Mucosa of descending colon (tissue), 3 donors: ENCODE measurements around the gene PRPH2. TPM values are rescaled to one million over a fixed set of nuclear protein-coding genes. Genes with fewer than 3 reads are reported as not detected.

Experiments used
- ATAC-seq: fragments of 200-7000 bp; cut with Tn5 transposase; one replicate; pipeline ENCODE4 v1.9.1; 2020; ENCODE audit warnings: mild to moderate bottlenecking, moderate library complexity
- DNase-seq, 3 donors: peaks; one replicate each; pipeline ENCODE4 v3.0.0-alpha.2; 2020
- H3K36me3 ChIP-seq: fragments of 200-600 bp; one replicate; pipeline ENCODE4 v1.8.0; 2021; ENCODE audit warnings: low read depth, mild to moderate bottlenecking
- H3K4me1 ChIP-seq: fragments of 200-600 bp; one replicate; pipeline ENCODE4 v1.8.0; 2021; ENCODE audit warnings: low read depth, mild to moderate bottlenecking
- H3K4me3 ChIP-seq: fragments of 200-600 bp; one replicate; pipeline ENCODE4 v1.8.0; 2021; ENCODE audit warnings: mild to moderate bottlenecking
- H3K9me3 ChIP-seq: fragments of 200-600 bp; one replicate; pipeline ENCODE4 v1.8.0; 2021; ENCODE audit warnings: mild to moderate bottlenecking
- intact Hi-C, 2 donors: fragments of 100-400 bp; cut with DNase I in 1 of 2; cut with micrococcal nuclease in 1 of 2; formaldehyde crosslinking; loops; one replicate each; pipeline versions ENCODE4 v1.11.0 to v1.11.1; 2022; cut with DNase I, micrococcal nuclease
- total RNA-seq, 3 donors: library from RNA; stranded (reverse); fragmentation: NEBNext Ultra II Directional in 2 of 3; extraction: Animal tissue kit (Norgen Biotek cat#: 25700) in 2 of 3; gene quantifications; one replicate each; pipeline versions ENCODE4 v1.2.1 to v1.2.4, GENCODE V29; 2021 to 2023
- TF ChIP-seq, protein P1 (sequence below): fragments of 200-600 bp; IDR thresholded peaks from one replicate; pipeline ENCODE4 v1.8.0; 2022; ENCODE audit warnings: antibody characterized with exemption, mild to moderate bottlenecking
- donor health status: DM: no; HTN: no; CAD: no; lungs with moderate emphysema.
- donor health status: DM: no; HTN: no; CAD: no.
- donor health status: DM: no; HTN: yes; CAD: no.

PRPH2 gene
- total RNA-seq, 3 donors from 2014 or later, result 0.38 to 3.5 (median 0.72) TPM

DNA sequence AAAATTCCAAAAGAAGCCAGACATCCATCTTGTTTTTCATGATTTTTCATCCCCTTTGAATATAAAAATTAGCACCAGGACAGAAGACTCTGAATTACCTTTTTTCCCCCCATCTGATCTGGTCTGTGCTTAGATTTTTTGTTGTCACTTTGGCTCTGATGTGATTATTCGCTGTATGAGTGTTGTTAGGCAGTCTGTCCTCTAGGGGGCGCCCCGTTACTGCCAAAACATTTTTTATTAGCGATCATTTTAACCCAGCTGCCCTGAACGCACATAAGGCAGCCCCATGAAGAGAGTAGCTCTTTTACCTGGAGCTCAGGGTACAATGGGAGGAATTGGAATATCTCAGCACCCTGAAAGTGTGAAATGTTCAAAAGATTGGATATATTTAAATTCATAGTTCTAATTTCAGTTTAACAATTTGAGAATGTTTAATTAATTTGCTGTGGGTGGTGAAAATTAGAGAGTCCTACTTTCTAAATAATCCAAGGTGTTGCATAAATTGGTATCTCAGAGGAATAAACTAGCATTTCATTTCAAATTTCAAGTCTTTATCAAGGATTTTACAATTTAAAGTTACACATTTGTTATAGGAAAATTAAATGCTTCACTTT is 60.8 kb downstream of the PRPH2 start:
- DNase-seq (peak; percentile 56 to 88 (median 76)), ATAC-seq (peak; percentile 94)
- no peaks in the 10 kb centered on the region for H3K9me3 ChIP-seq
- intact Hi-C loops, result loop anchor here (5.0 to 10.0 kb wide), 3 partner anchors 63 to 216 kb away; partner anchors contain the start of genes RPL7L1 (in 2 of the 2) and PRPH2 (in 1 of the 2)
- H3K4me3 ChIP-seq, result no peak overlapping the region
- TF ChIP-seq, protein P1, sequence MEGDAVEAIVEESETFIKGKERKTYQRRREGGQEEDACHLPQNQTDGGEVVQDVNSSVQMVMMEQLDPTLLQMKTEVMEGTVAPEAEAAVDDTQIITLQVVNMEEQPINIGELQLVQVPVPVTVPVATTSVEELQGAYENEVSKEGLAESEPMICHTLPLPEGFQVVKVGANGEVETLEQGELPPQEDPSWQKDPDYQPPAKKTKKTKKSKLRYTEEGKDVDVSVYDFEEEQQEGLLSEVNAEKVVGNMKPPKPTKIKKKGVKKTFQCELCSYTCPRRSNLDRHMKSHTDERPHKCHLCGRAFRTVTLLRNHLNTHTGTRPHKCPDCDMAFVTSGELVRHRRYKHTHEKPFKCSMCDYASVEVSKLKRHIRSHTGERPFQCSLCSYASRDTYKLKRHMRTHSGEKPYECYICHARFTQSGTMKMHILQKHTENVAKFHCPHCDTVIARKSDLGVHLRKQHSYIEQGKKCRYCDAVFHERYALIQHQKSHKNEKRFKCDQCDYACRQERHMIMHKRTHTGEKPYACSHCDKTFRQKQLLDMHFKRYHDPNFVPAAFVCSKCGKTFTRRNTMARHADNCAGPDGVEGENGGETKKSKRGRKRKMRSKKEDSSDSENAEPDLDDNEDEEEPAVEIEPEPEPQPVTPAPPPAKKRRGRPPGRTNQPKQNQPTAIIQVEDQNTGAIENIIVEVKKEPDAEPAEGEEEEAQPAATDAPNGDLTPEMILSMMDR, result peak; percentile 79
- H3K4me1 ChIP-seq, result no peaks in the 10 kb centered on the region
- peaks cover 10% of the 10 kb centered on the region for H3K36me3 ChIP-seq

DNA sequence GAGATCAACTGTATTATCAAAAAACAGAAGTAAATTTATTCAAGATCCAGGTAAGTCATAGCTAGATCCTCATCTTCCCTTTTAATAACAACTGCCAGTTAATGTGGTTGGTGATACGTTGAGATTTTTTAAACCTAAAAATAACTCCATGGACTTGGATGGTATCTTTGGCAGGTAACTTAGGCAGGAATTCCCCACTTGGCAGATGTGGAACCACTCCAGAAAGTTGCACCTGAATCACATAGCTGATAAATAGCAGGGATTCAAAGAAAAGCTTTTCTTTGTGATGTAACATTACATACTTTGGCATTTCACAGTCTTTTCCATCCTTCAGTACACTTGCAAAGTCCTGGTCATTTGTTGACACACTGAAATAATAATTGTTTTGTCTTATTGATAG is 62.6 kb downstream of the PRPH2 start:
- peaks cover 2% of the 10 kb centered on the region for H3K36me3 ChIP-seq
- H3K4me1 ChIP-seq, result no peaks in the 10 kb centered on the region
- H3K4me3 ChIP-seq, result no peak overlapping the region
- intact Hi-C loops, result loop anchor here (5.0 to 10.0 kb wide), 3 partner anchors 65 to 217 kb away; partner anchors contain the start of genes RPL7L1 (in 2 of the 2) and PRPH2 (in 1 of the 2)
- TF ChIP-seq, protein P1, result no peak
- no peaks in the 10 kb centered on the region for H3K9me3 ChIP-seq
- ATAC-seq (no peak), DNase-seq (no peak)

DNA sequence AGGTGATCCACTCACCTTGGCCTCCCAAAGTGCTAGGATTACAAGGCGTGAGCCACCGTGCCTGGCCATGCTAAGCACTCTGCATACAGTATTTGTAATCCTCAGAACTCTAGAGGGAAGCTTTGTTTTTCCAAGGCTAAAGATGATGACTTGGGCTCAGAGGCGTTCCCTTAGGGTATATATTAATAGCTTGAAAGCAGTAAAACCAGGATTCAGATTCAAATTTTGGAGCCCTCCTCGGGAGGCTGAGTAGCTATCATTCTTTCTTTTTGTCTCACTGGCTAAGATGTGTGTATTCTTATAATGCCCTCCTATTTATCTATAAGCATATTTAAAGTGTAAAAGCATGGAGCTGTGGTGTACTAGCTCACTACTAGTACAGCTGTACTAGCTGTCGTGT is 68.5 kb downstream of the PRPH2 start:
- H3K4me1 ChIP-seq, result no peaks in the 10 kb centered on the region
- peaks cover 4% of the 10 kb centered on the region for H3K36me3 ChIP-seq
- TF ChIP-seq, protein P1, result no peak
- intact Hi-C loops, result no loop called here
- H3K9me3 ChIP-seq, result no peaks in the 10 kb centered on the region
- DNase-seq (no peak), ATAC-seq (no peak)
- no peak overlapping the region for H3K4me3 ChIP-seq

DNA sequence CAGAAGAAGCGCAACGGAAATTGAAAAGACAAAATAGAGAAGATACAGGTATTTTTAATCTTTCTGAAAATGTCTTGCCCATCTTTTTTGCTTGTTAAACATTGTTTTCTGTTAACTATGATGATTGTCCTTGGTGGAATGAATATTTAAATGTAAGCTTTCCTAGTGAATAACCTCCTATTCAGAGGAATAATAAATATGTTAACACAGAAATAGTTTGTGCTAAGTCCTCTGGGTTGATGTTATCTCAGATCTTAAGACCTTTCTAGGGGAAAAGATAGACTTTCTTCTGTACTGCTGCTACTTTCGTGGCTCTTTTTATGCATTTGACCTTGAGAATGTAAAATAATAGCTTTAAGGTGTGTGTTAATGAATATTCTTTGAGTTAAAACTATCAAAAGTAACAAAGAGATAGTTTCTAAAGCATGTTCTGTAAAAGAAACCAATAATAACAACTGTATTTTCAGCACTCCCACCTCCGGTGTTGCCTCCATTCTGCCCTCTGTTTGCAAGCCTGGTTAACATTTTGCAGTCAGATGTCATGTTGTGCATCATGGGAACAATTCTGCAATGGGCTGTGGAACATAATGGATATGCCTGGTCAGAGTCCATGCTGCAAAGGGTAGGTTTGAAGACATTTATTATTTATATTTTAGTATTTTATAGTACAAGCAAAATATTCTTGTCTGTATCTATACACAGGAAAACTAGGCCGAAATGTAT is 70.2 kb downstream of the PRPH2 start:
- intact Hi-C loops, result no loop called here
- ATAC-seq (no peak), DNase-seq (no peak)
- peaks cover 8% of the 10 kb centered on the region for H3K36me3 ChIP-seq
- no peaks in the 10 kb centered on the region for H3K4me1 ChIP-seq
- no peaks in the 10 kb centered on the region for H3K9me3 ChIP-seq
- no peak overlapping the region for H3K4me3 ChIP-seq
- TF ChIP-seq, protein P1, result no peak

Other genes with a start within 250 kb of the PRPH2 start
- gene UBR2, start 158.6 kb downstream of the PRPH2 start, total RNA-seq, result 10 to 100 TPM; 41.2 to 53.1 (median 49.6) TPM
- 10 to 100 TPM; 22.6 to 35.3 (median 26.6) TPM for gene TBCC, start 23.5 kb upstream of the PRPH2 start, total RNA-seq
- 10 to 100 TPM; 18.3 to 26.2 (median 23.4) TPM for gene BICRAL, start 59.5 kb upstream of the PRPH2 start, total RNA-seq
- 10 to 100 TPM; 47.4 to 61.4 (median 53.7) TPM for gene RPL7L1, start 157.0 kb upstream of the PRPH2 start, total RNA-seq
- not detected for gene PTCRA, start 193.5 kb upstream of the PRPH2 start, total RNA-seq
- 10 to 100 TPM; 18.4 to 30.5 (median 23.5) TPM for gene CNPY3, start 206.9 kb upstream of the PRPH2 start, total RNA-seq
- gene GNMT, start 238.2 kb upstream of the PRPH2 start, total RNA-seq, result under 1 TPM in 2 of 3 donors, not detected in 1; 0.75 to 0.76 TPM